WTC11 (cell line): ENCODE data around the gene ICA1L. TPM values are rescaled to one million over a fixed set of nuclear protein-coding genes. Genes with fewer than 3 reads are reported as not detected.

Experiments
- ATAC-seq: fragments of 200-7000 bp; cut with Tn5 transposase; 2 replicates; pipeline ENCODE4 v1.10.0; 2021; ENCODE audit warnings: mild to moderate bottlenecking, moderate library complexity
- CTCF ChIA-PET: fragments of 300-600 bp; sonication (Branson Sonifier 250); formaldehyde crosslinking; loops from one replicate; lab custom pipeline; 2021; ENCODE audit warnings: antibody characterized with exemption; lab: Charles Lee
- POLR2A ChIA-PET: fragments of 350-600 bp; sonication (Branson Sonifier 250); formaldehyde crosslinking; loops from one replicate; lab custom pipeline; 2021; ENCODE audit warnings: antibody characterized with exemption; lab: Charles Lee
- DNase-seq: peaks from one replicate; pipeline ENCODE4 v3.0.0; 2021; ENCODE audit warnings: low spot score
- H3K27ac Mint-ChIP-seq: 2 replicates; pipeline ENCODE4 v1.8.0; 2021; ENCODE audit warnings: mixed read lengths
- H3K27me3 Mint-ChIP-seq: 2 replicates; pipeline ENCODE4 v1.8.0; 2021; ENCODE audit warnings: low read depth, mild to moderate bottlenecking, moderate library complexity, mixed read lengths
- H3K36me3 Mint-ChIP-seq: 2 replicates; pipeline ENCODE4 v1.8.0; 2021; ENCODE audit warnings: mixed read lengths
- H3K4me1 Mint-ChIP-seq: 2 replicates; pipeline ENCODE4 v1.8.0; 2022; ENCODE audit warnings: mixed read lengths
- H3K4me3 Mint-ChIP-seq: 2 replicates; pipeline ENCODE4 v1.8.0; 2021; ENCODE audit warnings: mild to moderate bottlenecking, moderate library complexity, mixed read lengths
- H3K9me3 Mint-ChIP-seq: 2 replicates; pipeline ENCODE4 v1.8.0; 2021; ENCODE audit warnings: mixed read lengths
- ATF1 ChIP-seq: sonication (generic); formaldehyde crosslinking; IDR thresholded peaks from 2 replicates; pipeline ENCODE4 v1.8.1; 2023; ENCODE audit warnings: mild to moderate bottlenecking, moderate library complexity, missing genetic modification reagents
- CBFB ChIP-seq: sonication (generic); formaldehyde crosslinking; IDR thresholded peaks from 2 replicates; pipeline ENCODE4 v1.8.1; 2022; ENCODE audit warnings: mild to moderate bottlenecking, low read depth, missing genetic modification reagents
- ELF4 ChIP-seq: sonication (generic); formaldehyde crosslinking; IDR thresholded peaks from 2 replicates; pipeline ENCODE4 v1.8.1; 2022; ENCODE audit warnings: low read depth, mild to moderate bottlenecking, moderate library complexity, missing genetic modification reagents
- IRF2 ChIP-seq: sonication (generic); formaldehyde crosslinking; IDR thresholded peaks from 2 replicates; pipeline ENCODE4 v1.8.0; 2022; ENCODE audit warnings: low read depth, missing genetic modification reagents, borderline replicate concordance
- KAT7 ChIP-seq: sonication (generic); formaldehyde crosslinking; IDR thresholded peaks from 2 replicates; pipeline ENCODE4 v1.8.1; 2023; ENCODE audit warnings: missing genetic modification reagents, mild to moderate bottlenecking, borderline replicate concordance
- NFATC4 ChIP-seq: fragments of 250-450 bp; sonication (Bioruptor Pico); IDR thresholded peaks from 2 replicates; pipeline ENCODE4 v1.9.0; 2021; ENCODE audit warnings: mild to moderate bottlenecking
- RORB ChIP-seq: fragments of 250-450 bp; sonication (Bioruptor Pico); IDR thresholded peaks from 2 replicates; pipeline ENCODE4 v1.9.0; 2021; ENCODE audit warnings: mild to moderate bottlenecking
- SMAD3 ChIP-seq: sonication (generic); formaldehyde crosslinking; IDR thresholded peaks from 2 replicates; pipeline ENCODE4 v1.8.0; 2022; ENCODE audit warnings: missing genetic modification reagents, mild to moderate bottlenecking, borderline replicate concordance
- SOX15 ChIP-seq: fragments of 250-450 bp; sonication (Bioruptor Pico); IDR thresholded peaks from 2 replicates; pipeline ENCODE4 v1.9.0; 2021; ENCODE audit warnings: mild to moderate bottlenecking
- USF1 ChIP-seq: sonication (generic); formaldehyde crosslinking; IDR thresholded peaks from 2 replicates; pipeline ENCODE4 v1.8.0; 2022; ENCODE audit warnings: mild to moderate bottlenecking, missing genetic modification reagents
- ZNF138 ChIP-seq: sonication (generic); formaldehyde crosslinking; conservative IDR thresholded peaks from 2 replicates; pipeline ENCODE4 v1.8.1; 2022; ENCODE audit warnings: mild to moderate bottlenecking, moderate library complexity, missing genetic modification reagents
- ZNF317 ChIP-seq: sonication (generic); formaldehyde crosslinking; IDR thresholded peaks from 2 replicates; pipeline ENCODE4 v1.8.1; 2023; ENCODE audit warnings: low read depth, mild to moderate bottlenecking, moderate library complexity, missing genetic modification reagents, borderline replicate concordance
- ZNF423 ChIP-seq: fragments of 250-450 bp; sonication (Bioruptor Pico); IDR thresholded peaks from 2 replicates; pipeline ENCODE4 v2.1.2; 2022; ENCODE audit warnings: mild to moderate bottlenecking, moderate library complexity
- ZNF671 ChIP-seq: fragments of 250-450 bp; sonication (Bioruptor Pico); IDR thresholded peaks from 2 replicates; pipeline ENCODE4 v1.8.0; 2021; ENCODE audit warnings: mild to moderate bottlenecking
- total RNA-seq: library from RNA; stranded (reverse); gene quantifications from 3 replicates; pipeline ENCODE4 v1.2.3, GENCODE V29; 2021
- TF ChIP-seq, protein P1 (sequence below): sonication (generic); formaldehyde crosslinking; IDR thresholded peaks from 2 replicates; pipeline ENCODE4 v1.8.1; 2022; ENCODE audit warnings: missing genetic modification reagents, borderline replicate concordance
- TF ChIP-seq, protein P2 (sequence below): sonication (generic); formaldehyde crosslinking; IDR thresholded peaks from 2 replicates; pipeline ENCODE4 v1.8.0; 2023; ENCODE audit warnings: missing genetic modification reagents
- TF ChIP-seq, protein P3 (sequence below): sonication (generic); formaldehyde crosslinking; IDR thresholded peaks from 2 replicates; pipeline ENCODE4 v1.8.1; 2022; ENCODE audit warnings: mild to moderate bottlenecking, moderate library complexity, missing genetic modification reagents
- TF ChIP-seq, protein P4 (sequence below): fragments of 250-450 bp; sonication (Bioruptor Pico); IDR thresholded peaks from 2 replicates; pipeline ENCODE4 v1.9.0; 2021; ENCODE audit warnings: mild to moderate bottlenecking

Gene ICA1L
- total RNA-seq, 1 experiment from 2014 or later: 3.1 TPM

- no peak overlapping the region for H3K4me3 Mint-ChIP-seq
- DNase-seq (no peak), ATAC-seq (no peak)
- ChIA-PET POLR2A (no interaction called here), CTCF (no interaction called here)
- peaks cover 20% of the 10 kb centered on the region for H3K36me3 Mint-ChIP-seq
- no peaks in the 10 kb centered on the region for H3K9me3 Mint-ChIP-seq
- H3K4me1 Mint-ChIP-seq: peaks cover 4% of the 10 kb centered on the region; the same call in 1 of the 2 replicates
- TF ChIP-seq, protein P1, sequence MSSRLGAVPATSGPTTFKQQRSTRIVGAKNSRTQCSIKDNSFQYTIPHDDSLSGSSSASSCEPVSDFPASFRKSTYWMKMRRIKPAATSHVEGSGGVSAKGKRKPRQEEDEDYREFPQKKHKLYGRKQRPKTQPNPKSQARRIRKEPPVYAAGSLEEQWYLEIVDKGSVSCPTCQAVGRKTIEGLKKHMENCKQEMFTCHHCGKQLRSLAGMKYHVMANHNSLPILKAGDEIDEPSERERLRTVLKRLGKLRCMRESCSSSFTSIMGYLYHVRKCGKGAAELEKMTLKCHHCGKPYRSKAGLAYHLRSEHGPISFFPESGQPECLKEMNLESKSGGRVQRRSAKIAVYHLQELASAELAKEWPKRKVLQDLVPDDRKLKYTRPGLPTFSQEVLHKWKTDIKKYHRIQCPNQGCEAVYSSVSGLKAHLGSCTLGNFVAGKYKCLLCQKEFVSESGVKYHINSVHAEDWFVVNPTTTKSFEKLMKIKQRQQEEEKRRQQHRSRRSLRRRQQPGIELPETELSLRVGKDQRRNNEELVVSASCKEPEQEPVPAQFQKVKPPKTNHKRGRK: no peak
- TF ChIP-seq IRF2 (CRISPR knock-in tag) (no peak), ZNF423 (CRISPR knock-in tag) (no peak)
- TF ChIP-seq, all 79 proteins: peak for 0
- Mint-ChIP-seq H3K27me3 (no peaks in the 10 kb centered on the region), H3K27ac (no peak overlapping the region)
These were observed 91.0 kb downstream of the ICA1L start for GRCh38 chr2:202780514-202781021.

DNA sequence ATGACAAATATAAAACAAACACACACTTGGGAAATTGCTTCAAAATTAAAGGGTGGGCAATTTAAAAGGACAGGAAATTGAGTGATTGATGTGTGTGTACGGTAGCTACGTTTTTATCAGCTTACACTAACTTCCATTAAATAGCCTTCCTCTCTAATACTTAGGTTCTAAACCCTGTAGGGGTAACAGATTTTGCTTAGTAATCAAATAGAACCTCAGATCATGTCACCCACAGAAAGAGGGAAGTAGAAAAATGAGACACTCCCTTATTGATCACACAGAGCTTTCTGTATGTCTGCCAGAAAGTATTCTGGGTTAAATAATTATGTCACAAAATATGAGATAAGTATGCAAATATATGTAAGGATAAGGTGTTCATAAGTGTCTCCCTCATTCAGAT, 93.3 kb downstream of the ICA1L start:
- Mint-ChIP-seq H3K27ac (no peak overlapping the region), H3K36me3 (peaks cover 21% of the 10 kb centered on the region), H3K27me3 (no peaks in the 10 kb centered on the region), H3K9me3 (no peaks in the 10 kb centered on the region)
- TF ChIP-seq RORB (CRISPR knock-in tag) (no peak), CBFB (CRISPR knock-in tag) (no peak), ZNF317 (CRISPR knock-in tag) (no peak), KAT7 (CRISPR knock-in tag) (no peak), NFATC4 (CRISPR knock-in tag) (no peak), ATF1 (CRISPR knock-in tag) (no peak), IRF2 (CRISPR knock-in tag) (no peak), ZNF138 (CRISPR knock-in tag) (no peak), SOX15 (CRISPR knock-in tag) (no peak), SMAD3 (no peak), ZNF671 (no peak), ELF4 (CRISPR knock-in tag) (no peak), USF1 (no peak)
- TF ChIP-seq, protein P2, sequence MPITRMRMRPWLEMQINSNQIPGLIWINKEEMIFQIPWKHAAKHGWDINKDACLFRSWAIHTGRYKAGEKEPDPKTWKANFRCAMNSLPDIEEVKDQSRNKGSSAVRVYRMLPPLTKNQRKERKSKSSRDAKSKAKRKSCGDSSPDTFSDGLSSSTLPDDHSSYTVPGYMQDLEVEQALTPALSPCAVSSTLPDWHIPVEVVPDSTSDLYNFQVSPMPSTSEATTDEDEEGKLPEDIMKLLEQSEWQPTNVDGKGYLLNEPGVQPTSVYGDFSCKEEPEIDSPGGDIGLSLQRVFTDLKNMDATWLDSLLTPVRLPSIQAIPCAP (CRISPR knock-in tag): no peak
- TF ChIP-seq, protein P3, sequence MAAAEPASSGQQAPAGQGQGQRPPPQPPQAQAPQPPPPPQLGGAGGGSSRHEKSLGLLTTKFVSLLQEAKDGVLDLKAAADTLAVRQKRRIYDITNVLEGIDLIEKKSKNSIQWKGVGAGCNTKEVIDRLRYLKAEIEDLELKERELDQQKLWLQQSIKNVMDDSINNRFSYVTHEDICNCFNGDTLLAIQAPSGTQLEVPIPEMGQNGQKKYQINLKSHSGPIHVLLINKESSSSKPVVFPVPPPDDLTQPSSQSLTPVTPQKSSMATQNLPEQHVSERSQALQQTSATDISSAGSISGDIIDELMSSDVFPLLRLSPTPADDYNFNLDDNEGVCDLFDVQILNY: no peak
- TF ChIP-seq, protein P4, sequence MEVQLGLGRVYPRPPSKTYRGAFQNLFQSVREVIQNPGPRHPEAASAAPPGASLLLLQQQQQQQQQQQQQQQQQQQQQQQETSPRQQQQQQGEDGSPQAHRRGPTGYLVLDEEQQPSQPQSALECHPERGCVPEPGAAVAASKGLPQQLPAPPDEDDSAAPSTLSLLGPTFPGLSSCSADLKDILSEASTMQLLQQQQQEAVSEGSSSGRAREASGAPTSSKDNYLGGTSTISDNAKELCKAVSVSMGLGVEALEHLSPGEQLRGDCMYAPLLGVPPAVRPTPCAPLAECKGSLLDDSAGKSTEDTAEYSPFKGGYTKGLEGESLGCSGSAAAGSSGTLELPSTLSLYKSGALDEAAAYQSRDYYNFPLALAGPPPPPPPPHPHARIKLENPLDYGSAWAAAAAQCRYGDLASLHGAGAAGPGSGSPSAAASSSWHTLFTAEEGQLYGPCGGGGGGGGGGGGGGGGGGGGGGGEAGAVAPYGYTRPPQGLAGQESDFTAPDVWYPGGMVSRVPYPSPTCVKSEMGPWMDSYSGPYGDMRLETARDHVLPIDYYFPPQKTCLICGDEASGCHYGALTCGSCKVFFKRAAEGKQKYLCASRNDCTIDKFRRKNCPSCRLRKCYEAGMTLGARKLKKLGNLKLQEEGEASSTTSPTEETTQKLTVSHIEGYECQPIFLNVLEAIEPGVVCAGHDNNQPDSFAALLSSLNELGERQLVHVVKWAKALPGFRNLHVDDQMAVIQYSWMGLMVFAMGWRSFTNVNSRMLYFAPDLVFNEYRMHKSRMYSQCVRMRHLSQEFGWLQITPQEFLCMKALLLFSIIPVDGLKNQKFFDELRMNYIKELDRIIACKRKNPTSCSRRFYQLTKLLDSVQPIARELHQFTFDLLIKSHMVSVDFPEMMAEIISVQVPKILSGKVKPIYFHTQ (CRISPR knock-in tag): no peak
- TF ChIP-seq, all 79 proteins: peak for 0
- ChIA-PET POLR2A (interaction anchor here (0.6 kb wide), 1 partner anchor 30 kb away, joined by 3 read pairs; no protein-coding TSS in a partner anchor), CTCF (interaction anchor here (1.4 kb wide), 1 partner anchor 190 kb away, joined by 3 read pairs; no protein-coding TSS in a partner anchor)
- H3K4me1 Mint-ChIP-seq: peaks cover 4% of the 10 kb centered on the region; the same call in 1 of the 2 replicates
- ATAC-seq: no peak
- H3K4me3 Mint-ChIP-seq: no peak overlapping the region
- DNase-seq: no peak
